Testis (tissue), 3 donors: Measurements from ENCODE around the gene SMU1. TPM values are rescaled to one million over a fixed set of nuclear protein-coding genes. Genes with fewer than 3 reads are reported as not detected.

Experiments
- DNase-seq: peaks from one replicate; pipeline ENCODE4 v3.0.0-alpha.2; 2019
- H3K27ac ChIP-seq, 2 donors: fragments of 200-600 bp; sonication (generic); one replicate each; pipeline ENCODE4 v1.5.1; 2019
- H3K27me3 ChIP-seq: fragments of 200-600 bp; sonication (generic); one replicate; pipeline ENCODE4 v1.5.1; 2019
- H3K36me3 ChIP-seq: fragments of 200-600 bp; sonication (generic); one replicate; pipeline ENCODE4 v1.5.1; 2017; ENCODE audit warnings: low read depth; ENCODE audit errors: missing control alignments
- H3K4me1 ChIP-seq: fragments of 200-600 bp; sonication (generic); one replicate; pipeline ENCODE4 v1.5.1; 2019
- H3K4me3 ChIP-seq, 2 donors: fragments of 200-600 bp; sonication (generic); one replicate each; pipeline ENCODE4 v1.5.1; 2017 to 2019
- H3K9me3 ChIP-seq: fragments of 200-600 bp; sonication (generic); one replicate; pipeline ENCODE4 v1.5.1; 2017
- POLR2A ChIP-seq: fragments of 450-650 bp; IDR thresholded peaks from one replicate; pipeline ENCODE4 v1.6.1; 2017; ENCODE audit warnings: antibody characterized with exemption, mild to moderate bottlenecking, moderate library complexity
- WGBS, 2 donors: methylation state at CpG; one replicate each; pipeline ENCODE4 v1.1.5; 2018; 5-methylcytosine and 5-hydroxymethylcytosine counted together
- intact Hi-C: fragments of 100-400 bp; cut with DNase I; formaldehyde crosslinking; loops from one replicate; pipeline ENCODE4 v1.15.1; 2023; ENCODE audit warnings: low total_unique reads
- polyA plus RNA-seq: library from polyadenylated mRNA; stranded (reverse); fragments of 350-450 nt; fragmentation: Illumina TruSeq; extraction: RNeasy Lipid Tissue Mini Kit (QIAGEN cat#74804); gene quantifications from one replicate; pipeline ENCODE4 v1.2.3, GENCODE V29; 2014; ENCODE audit warnings: low read depth, low replicate concordance; ENCODE audit not compliant: insufficient read depth
- total RNA-seq, 2 donors: library from RNA; depleted of rRNA; stranded (reverse); fragments of >200 nt; gene quantifications; one replicate each; pipeline ENCODE4 v1.2.3, GENCODE V29; 2016
- TF ChIP-seq, protein P1 (sequence below), 3 experiments: fragments of 450-650 bp in 2 of 3; fragments of 200-600 bp in 1 of 3; sonication (generic) in 1 of 3; IDR thresholded peaks; one replicate each; pipeline ENCODE4 v1.5.1; 2016 to 2019; ENCODE audit warnings: antibody characterized with exemption in 3 of 3, mild to moderate bottlenecking in 2 of 3, moderate library complexity in 1 of 3

The SMU1 gene
- total and polyA plus RNA-seq, 3 donors from 2014 or later: 16.2 to 17.1 (median 16.3) TPM

DNA sequence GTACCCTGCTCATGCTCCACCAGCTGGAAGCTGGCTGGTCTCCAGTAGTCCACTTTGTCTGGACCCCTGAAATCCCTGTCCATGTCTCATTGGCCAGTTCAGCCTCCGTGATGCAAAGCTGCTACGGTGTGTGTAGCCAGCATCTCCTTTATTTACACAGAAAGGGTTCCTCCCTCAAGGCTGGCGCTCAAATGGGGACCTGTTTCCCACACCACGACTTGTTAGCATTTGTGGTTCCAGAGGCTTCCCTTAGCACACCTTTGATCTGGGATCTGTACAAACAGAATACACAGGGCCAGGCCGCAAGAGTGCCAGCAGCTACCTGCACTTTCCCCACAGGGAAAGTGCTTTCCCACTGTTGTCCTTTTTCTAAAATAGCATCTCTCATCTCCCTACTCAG lies 5.7 kb upstream of the SMU1 start:
- no peak for DNase-seq
- no peaks in the 10 kb centered on the region for H3K36me3 ChIP-seq
- 85 to 92% methylated on average over 5 of the region's 5 CpGs for WGBS, 2 donors
- H3K27ac ChIP-seq: no peak overlapping the region
- H3K4me3 ChIP-seq: no peak overlapping the region
- no peak for TF ChIP-seq POLR2A
- TF ChIP-seq, protein P1, sequence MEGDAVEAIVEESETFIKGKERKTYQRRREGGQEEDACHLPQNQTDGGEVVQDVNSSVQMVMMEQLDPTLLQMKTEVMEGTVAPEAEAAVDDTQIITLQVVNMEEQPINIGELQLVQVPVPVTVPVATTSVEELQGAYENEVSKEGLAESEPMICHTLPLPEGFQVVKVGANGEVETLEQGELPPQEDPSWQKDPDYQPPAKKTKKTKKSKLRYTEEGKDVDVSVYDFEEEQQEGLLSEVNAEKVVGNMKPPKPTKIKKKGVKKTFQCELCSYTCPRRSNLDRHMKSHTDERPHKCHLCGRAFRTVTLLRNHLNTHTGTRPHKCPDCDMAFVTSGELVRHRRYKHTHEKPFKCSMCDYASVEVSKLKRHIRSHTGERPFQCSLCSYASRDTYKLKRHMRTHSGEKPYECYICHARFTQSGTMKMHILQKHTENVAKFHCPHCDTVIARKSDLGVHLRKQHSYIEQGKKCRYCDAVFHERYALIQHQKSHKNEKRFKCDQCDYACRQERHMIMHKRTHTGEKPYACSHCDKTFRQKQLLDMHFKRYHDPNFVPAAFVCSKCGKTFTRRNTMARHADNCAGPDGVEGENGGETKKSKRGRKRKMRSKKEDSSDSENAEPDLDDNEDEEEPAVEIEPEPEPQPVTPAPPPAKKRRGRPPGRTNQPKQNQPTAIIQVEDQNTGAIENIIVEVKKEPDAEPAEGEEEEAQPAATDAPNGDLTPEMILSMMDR (IDR thresholded peaks at IDR 0.05): no peak
- H3K27me3 ChIP-seq: no peaks in the 10 kb centered on the region
- intact Hi-C loops: loop anchor here (5.0 to 10.0 kb wide), 2 partner anchors 83 to 145 kb away; partner anchors contain the start of gene B4GALT1
- H3K4me1 ChIP-seq: no peaks in the 10 kb centered on the region
- no peaks in the 10 kb centered on the region for H3K9me3 ChIP-seq

DNA sequence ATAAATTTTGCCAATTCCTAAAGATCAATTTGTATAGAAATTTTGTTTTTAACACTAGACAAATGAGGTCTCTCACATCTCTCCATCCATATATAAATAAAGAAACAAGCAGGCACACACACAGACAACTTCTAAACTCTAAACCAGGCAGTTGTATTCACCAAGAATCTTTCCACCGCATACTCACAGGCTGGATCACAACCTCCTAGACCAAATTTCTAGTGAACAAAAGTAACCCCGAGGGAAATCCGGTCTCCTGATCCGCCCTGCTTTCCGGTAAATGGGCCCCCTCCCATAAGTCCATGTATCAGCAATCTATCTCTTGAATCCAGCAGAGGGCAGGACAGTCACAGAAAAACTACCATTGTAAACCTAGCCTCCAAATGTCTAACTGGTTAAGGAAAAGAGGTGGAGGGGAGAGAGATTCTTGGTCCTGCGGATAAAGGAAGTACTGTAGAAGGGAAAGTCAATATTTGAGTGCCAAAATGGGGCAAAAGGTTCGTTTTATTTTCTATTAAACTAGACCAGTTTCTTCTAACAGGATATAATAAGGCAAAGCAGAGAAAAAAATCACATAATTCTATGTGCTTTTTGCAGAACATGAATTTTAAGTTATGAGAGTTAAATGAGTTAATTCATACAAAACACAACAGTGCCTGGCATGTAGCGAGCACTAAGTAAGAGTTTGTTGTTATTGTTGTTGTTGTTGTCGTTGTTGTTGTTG lies 4.8 kb upstream of the SMU1 start:
- DNase-seq: peak; percentile 77
- no peaks in the 10 kb centered on the region for H3K4me1 ChIP-seq
- H3K27ac ChIP-seq: peak overlapping the region; percentile 3 to 11
- H3K36me3 ChIP-seq: no peaks in the 10 kb centered on the region
- H3K4me3 ChIP-seq: no peak overlapping the region
- 30 to 35% methylated on average over 9 of the region's 9 CpGs for WGBS, 2 donors
- no peak for TF ChIP-seq POLR2A
- TF ChIP-seq, protein P1 (IDR thresholded peaks at IDR 0.05): peak; percentile 51 to 89 (median 85)
- no peaks in the 10 kb centered on the region for H3K27me3 ChIP-seq
- H3K9me3 ChIP-seq: no peaks in the 10 kb centered on the region
- intact Hi-C loops: loop anchor here (5.0 to 10.0 kb wide), 2 partner anchors 84 to 146 kb away; partner anchors contain the start of gene B4GALT1

DNA sequence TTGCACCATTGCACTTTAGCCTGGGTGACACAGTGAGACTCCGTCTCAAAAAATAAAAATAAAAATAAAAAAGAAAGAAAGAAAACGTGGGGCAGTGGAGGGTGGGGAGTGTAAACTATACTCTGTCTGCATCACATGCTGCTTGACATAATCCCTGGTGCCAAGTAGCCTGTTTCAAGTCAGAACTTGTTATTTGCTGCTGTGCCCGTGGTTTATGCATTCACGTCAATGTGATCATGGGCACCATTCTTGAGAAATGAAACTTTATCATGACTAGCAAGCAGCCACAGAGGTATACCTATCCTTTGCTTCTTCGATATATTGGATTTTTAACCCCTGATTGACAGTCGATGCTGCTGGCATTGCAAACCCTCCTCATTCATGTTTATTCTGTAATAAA lies 4.1 kb upstream of the SMU1 start:
- Histone ChIP-seq H3K27ac (peak overlapping the region in 1 of 2 donors; percentile 3), H3K36me3 (no peaks in the 10 kb centered on the region), H3K4me3 (no peak overlapping the region), H3K9me3 (no peaks in the 10 kb centered on the region), H3K27me3 (no peaks in the 10 kb centered on the region), H3K4me1 (peaks cover 3% of the 10 kb centered on the region)
- no peak for DNase-seq
- 68 to 79% methylated on average over 6 of the region's 6 CpGs for WGBS, 2 donors
- no peak for TF ChIP-seq POLR2A
- TF ChIP-seq, protein P1 (IDR thresholded peaks at IDR 0.05): no peak
- intact Hi-C loops: loop anchor here (5.0 to 10.0 kb wide), 2 partner anchors 84 to 147 kb away; partner anchors contain the start of gene B4GALT1

DNA sequence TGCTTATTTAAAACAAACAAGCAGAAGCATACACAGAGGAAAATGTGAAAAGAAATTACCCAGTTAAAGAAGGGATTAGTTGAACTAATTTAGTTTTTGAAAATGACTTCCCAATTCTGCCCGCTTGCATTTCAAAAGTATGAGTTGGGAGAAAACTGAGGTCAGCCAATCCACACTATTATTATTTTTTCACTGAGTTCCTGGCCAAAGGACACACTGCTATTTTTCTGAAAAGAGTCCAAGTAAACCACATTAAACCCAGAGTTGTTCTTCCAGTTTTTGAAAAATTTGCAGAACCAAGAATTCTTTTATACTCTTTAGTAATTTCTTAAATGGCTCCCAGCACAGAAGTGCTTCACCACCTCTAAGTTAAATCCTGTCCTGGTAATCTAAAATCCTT lies 7.5 kb downstream of the SMU1 start:
- Histone ChIP-seq H3K27ac (no peak overlapping the region), H3K4me1 (peaks cover 5% of the 10 kb centered on the region), H3K9me3 (no peaks in the 10 kb centered on the region), H3K4me3 (no peak overlapping the region), H3K36me3 (no peaks in the 10 kb centered on the region), H3K27me3 (no peaks in the 10 kb centered on the region)
- WGBS, 2 donors: 54 to 55% methylated on average over 1 of the region's 1 CpG
- intact Hi-C loops: no loop called here
- DNase-seq: no peak
- no peak for TF ChIP-seq POLR2A
- TF ChIP-seq, protein P1 (IDR thresholded peaks at IDR 0.05): no peak
